Measurements from ENCODE around the gene IQCF5.

DNA sequence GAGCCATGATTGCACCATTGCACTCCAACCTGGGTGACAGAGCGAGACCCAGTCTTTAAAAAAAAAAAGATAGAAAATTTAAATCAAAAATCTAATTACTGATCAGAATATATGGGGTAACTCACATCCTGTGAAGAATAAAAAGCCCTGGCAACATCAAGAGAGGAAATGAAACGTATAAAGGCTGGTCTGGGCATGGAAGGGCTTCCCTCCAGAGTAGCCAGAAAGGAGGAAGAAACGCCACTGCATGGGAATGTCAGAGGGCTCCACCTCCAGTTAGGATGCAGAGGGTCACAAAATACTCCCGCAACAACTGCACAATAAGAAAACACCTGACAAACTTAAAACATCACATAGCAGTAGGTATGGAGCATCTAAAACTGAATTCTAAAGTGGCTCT lies 32.6 kb upstream of the IQCF5 start:
- TF ChIP-seq CTCF (conservative IDR thresholded peaks at IDR 0.05; ENCODE audit: low read depth, low read length) (no peak), POLR2A (IDR thresholded peaks at IDR 0.05; ENCODE audit: low read depth, low read length) (no peak), RAD21 (IDR thresholded peaks at IDR 0.05; ENCODE audit: low read length) (no peak), MAZ (IDR thresholded peaks at IDR 0.05; ENCODE audit: borderline replicate concordance, low read depth, low read length) (no peak), USF2 (IDR thresholded peaks at IDR 0.05; ENCODE audit: low read depth, low read length) (no peak), BHLHE40 (IDR thresholded peaks at IDR 0.05; ENCODE audit: low read depth, low read length) (no peak), MXI1 (IDR thresholded peaks at IDR 0.05; ENCODE audit: borderline replicate concordance, low read depth, low read length) (no peak)
